PC-3 (cell line): ENCODE results near the gene MTFR1L. TPM values are rescaled to one million over a fixed set of nuclear protein-coding genes. Genes with fewer than 3 reads are reported as not detected.

ENCODE experiments used
- ATAC-seq: fragments of 200-7000 bp; cut with Tn5 transposase; 2 replicates; pipeline ENCODE4 v1.9.1; 2020; ENCODE audit warnings: mild to moderate bottlenecking, moderate library complexity
- BruUV-seq: library from RNA; stranded (reverse); fragments of 400-500 nt; replicated peaks from 2 replicates; lab custom pipeline; 2021; lab: Mats Ljungman, UMichigan
- CTCF ChIA-PET: fragments of 300-600 bp; sonication (Branson Sonifier 250); formaldehyde crosslinking; loops from one replicate; lab custom pipeline; 2022; ENCODE audit warnings: antibody characterized with exemption; lab: Charles Lee
- POLR2A ChIA-PET: fragments of 300-600 bp; sonication (Branson Sonifier 250); formaldehyde crosslinking; loops from one replicate; lab custom pipeline; 2022; ENCODE audit warnings: antibody characterized with exemption; ENCODE audit not compliant: unreplicated experiment; lab: Charles Lee
- DNase-seq: peaks from one replicate; pipeline ENCODE4 v3.0.0-alpha.2; 2015
- H2AFZ ChIP-seq: fragments of 300-600 bp; sonication (generic); 2 replicates; pipeline ENCODE4 v1.6.0; 2016; ENCODE audit warnings: antibody characterized with exemption, low read length
- H3F3A ChIP-seq: fragments of 300-600 bp; sonication (generic); one replicate; pipeline ENCODE4 v1.6.0; 2017; ENCODE audit warnings: antibody characterized with exemption, low read length, control low read depth, mild to moderate bottlenecking; ENCODE audit not compliant: unreplicated experiment
- H3K27ac ChIP-seq: fragments of 300-600 bp; sonication (generic); 2 replicates; pipeline ENCODE4 v1.5.1; 2016; ENCODE audit warnings: mild to moderate bottlenecking, low read length
- H3K27me3 ChIP-seq: fragments of 300-600 bp; sonication (generic); 2 replicates; pipeline ENCODE4 v1.6.1; 2016; ENCODE audit warnings: low read length, mixed read lengths
- H3K36me3 ChIP-seq: fragments of 300-600 bp; sonication (generic); 2 replicates; pipeline ENCODE4 v1.6.1; 2016; ENCODE audit warnings: low read depth, mixed run types, low read length, mixed read lengths
- H3K4me1 ChIP-seq: fragments of 300-600 bp; sonication (generic); 2 replicates; pipeline ENCODE4 v1.5.1; 2016; ENCODE audit warnings: low read length; ENCODE audit not compliant: insufficient read depth
- H3K4me2 ChIP-seq: fragments of 300-600 bp; sonication (generic); 2 replicates; pipeline ENCODE4 v1.6.0; 2016; ENCODE audit warnings: low read length
- H3K4me3 ChIP-seq: fragments of 300-600 bp; sonication (generic); 2 replicates; pipeline ENCODE4 v1.5.1; 2016; ENCODE audit warnings: mild to moderate bottlenecking, low read length, mixed read lengths
- H3K79me2 ChIP-seq: fragments of 300-600 bp; sonication (generic); 2 replicates; pipeline ENCODE4 v1.6.1; 2017; ENCODE audit warnings: low read length, mixed read lengths
- H3K9ac ChIP-seq: fragments of 300-600 bp; sonication (generic); 2 replicates; pipeline ENCODE4 v1.6.0; 2016; ENCODE audit warnings: mild to moderate bottlenecking, low read length
- H3K9me2 ChIP-seq: fragments of 300-600 bp; sonication (generic); replicated peaks from 2 replicates; pipeline ENCODE4 v1.6.1; 2016; ENCODE audit warnings: mixed run types, low read length, mixed read lengths
- H3K9me3 ChIP-seq: fragments of 300-600 bp; sonication (generic); 2 replicates; pipeline ENCODE4 v1.6.1; 2016; ENCODE audit warnings: low read length, mixed read lengths
- H4K20me1 ChIP-seq: fragments of 300-600 bp; sonication (generic); 2 replicates; pipeline ENCODE4 v1.6.1; 2016; ENCODE audit warnings: low read length, mixed read lengths
- CTCF ChIP-seq: fragments of 300-600 bp; sonication (generic); conservative IDR thresholded peaks from 2 replicates; pipeline ENCODE4 v1.5.1; 2017; ENCODE audit warnings: antibody characterized with exemption, low read depth, mild to moderate bottlenecking, low read length
- EZH2 ChIP-seq: fragments of 300-600 bp; sonication (generic); IDR thresholded peaks from one replicate; pipeline ENCODE4 v1.6.1; 2017; ENCODE audit warnings: antibody characterized with exemption, mild to moderate bottlenecking, low read length; ENCODE audit not compliant: unreplicated experiment
- EZH2phosphoT487 ChIP-seq: fragments of 300-600 bp; sonication (generic); IDR thresholded peaks from 2 replicates; pipeline ENCODE4 v1.6.1; 2018; ENCODE audit warnings: mild to moderate bottlenecking, antibody characterized with exemption, low read length, borderline replicate concordance
- intact Hi-C: fragments of 100-400 bp; cut with micrococcal nuclease; formaldehyde crosslinking; loops from 2 replicates; pipeline ENCODE4 v1.9.0; 2023
- total RNA-seq: library from RNA; depleted of rRNA; stranded (reverse); fragments of >200 nt; gene quantifications from 2 replicates; pipeline ENCODE4 v1.2.3, GENCODE V29; 2014

MTFR1L gene
- total RNA-seq, 1 experiment from 2014 or later, result 35.6 TPM

- DNase-seq (no peak), ATAC-seq (peak; percentile 12; the same call in 1 of the 2 replicates)
- H3F3A ChIP-seq, result no peaks in the 10 kb centered on the region
- no peak overlapping the region for H2AFZ ChIP-seq
- H3K79me2 ChIP-seq, result no peaks in the 10 kb centered on the region
- ChIA-PET POLR2A (no interaction called here), CTCF (no interaction called here)
- intact Hi-C loops, result no loop called here
- H3K9me2 ChIP-seq, result no peaks in the 10 kb centered on the region
- no peak for TF ChIP-seq EZH2phosphoT487
- TF ChIP-seq EZH2, result no peak
- TF ChIP-seq CTCF, result no peak
- H3K27me3 ChIP-seq, result no peaks in the 10 kb centered on the region
- no peak overlapping the region for H3K27ac ChIP-seq
- H4K20me1 ChIP-seq, result no peaks in the 10 kb centered on the region
- H3K4me3 ChIP-seq, result no peak overlapping the region
- peaks cover 12% of the 10 kb centered on the region for H3K4me1 ChIP-seq
- BruUV-seq, result no TSS peak
- H3K9me3 ChIP-seq, result no peaks in the 10 kb centered on the region
- no peaks in the 10 kb centered on the region for H3K36me3 ChIP-seq
- no peak overlapping the region for H3K4me2 ChIP-seq
- no peak overlapping the region for H3K9ac ChIP-seq
These were observed 44.6 kb upstream of the MTFR1L start for GRCh38 chr1:25774921-25775771.

GRCh38 chr1:25779388-25779787, 40.4 kb upstream of the MTFR1L start:
- Histone ChIP-seq H3K4me2 (no peak overlapping the region), H3K27ac (no peak overlapping the region)
- intact Hi-C loops, result no loop called here

More at GRCh38 chr1:25779388-25779787, 40.4 kb upstream of the MTFR1L start:
- Histone ChIP-seq H3K4me1 (peaks cover 6% of the 10 kb centered on the region; the same call in 1 of the 2 replicates), H3K4me3 (no peak overlapping the region), H4K20me1 (no peaks in the 10 kb centered on the region), H3F3A (no peaks in the 10 kb centered on the region), H3K27me3 (no peaks in the 10 kb centered on the region), H3K36me3 (no peaks in the 10 kb centered on the region), H3K9me2 (no peaks in the 10 kb centered on the region), H2AFZ (no peak overlapping the region), H3K79me2 (no peaks in the 10 kb centered on the region), H3K9ac (no peak overlapping the region), H3K9me3 (no peaks in the 10 kb centered on the region)
- POLR2A ChIA-PET, result no interaction called here
- no TSS peak for BruUV-seq
- CTCF ChIA-PET, result no interaction called here
- ATAC-seq (no peak), DNase-seq (no peak)
- TF ChIP-seq EZH2phosphoT487 (no peak), EZH2 (no peak), CTCF (no peak)
